Psoas muscle (tissue), 8 donors: ENCODE measurements around the gene IGF2BP1. TPM values are rescaled to one million over a fixed set of nuclear protein-coding genes. Genes with fewer than 3 reads are reported as not detected.

ENCODE experiments used
- ATAC-seq, 4 donors: fragments of 200-7000 bp; cut with Tn5 transposase; one replicate each; pipeline ENCODE4 v1.9.1; 2020; ENCODE audit warnings: moderate library complexity in 3 of 4, mild to moderate bottlenecking in 2 of 4
- DNase-seq, 2 donors: peaks; one replicate each; pipeline ENCODE4 v3.0.0-alpha.2; 2020
- H3K27ac ChIP-seq: fragments of 200-600 bp; one replicate; pipeline ENCODE4 v1.8.0; 2022
- H3K27me3 ChIP-seq, 3 donors: fragments of 200-600 bp in 1 of 3; one replicate each; pipeline versions ENCODE4 v1.6.1 to v1.8.0; 2013 to 2022; ENCODE audit warnings: low read length in 2 of 3, mild to moderate bottlenecking in 2 of 3, moderate library complexity in 1 of 3; ENCODE audit not compliant: insufficient read depth in 3 of 3
- H3K36me3 ChIP-seq, 2 donors: fragments of 200-600 bp in 1 of 2; one replicate each; pipeline versions ENCODE4 v1.6.1 to v1.8.0; 2013 to 2022; ENCODE audit warnings: low read depth in 1 of 2, mild to moderate bottlenecking in 1 of 2, moderate library complexity in 1 of 2; ENCODE audit not compliant: insufficient read depth in 1 of 2
- H3K4me1 ChIP-seq: fragments of 200-600 bp; one replicate; pipeline ENCODE4 v1.8.0; 2022
- H3K4me3 ChIP-seq: fragments of 200-600 bp; one replicate; pipeline ENCODE4 v1.8.0; 2022; ENCODE audit warnings: mild to moderate bottlenecking
- H3K9me3 ChIP-seq: fragments of 200-600 bp; one replicate; pipeline ENCODE4 v1.8.0; 2022
- CTCF ChIP-seq: fragments of 200-600 bp; IDR thresholded peaks from one replicate; pipeline ENCODE4 v1.8.0; 2022; ENCODE audit warnings: antibody characterized with exemption
- WGBS, 3 donors: extraction: QIAGEN DNeasy Blood & Tissue Kit; methylation state at CpG; one replicate each; pipeline versions ENCODE4 v1.1.6 to v1.1.7; 2013; 5-methylcytosine and 5-hydroxymethylcytosine counted together
- intact Hi-C, 2 donors: fragments of 100-400 bp; cut with DNase I; formaldehyde crosslinking; loops; one replicate each; pipeline versions ENCODE4 v1.11.0 to v1.14.2; 2022
- polyA plus RNA-seq, 3 donors: library from polyadenylated mRNA; stranded (reverse); fragments of 200-250 nt; gene quantifications; one replicate each; pipeline ENCODE4 v1.2.3, GENCODE V29; 2013
- total RNA-seq, 4 donors: library from RNA; stranded (reverse); fragmentation: NEBNext Ultra II Directional in 2 of 4; extraction: Animal tissue kit (Norgen Biotek cat#: 25700) in 2 of 4; gene quantifications; one replicate each; pipeline versions ENCODE4 v1.2.1 to v1.2.4, GENCODE V29; 2021 to 2023
- donor health status: healthy with polysubstance abuse.
- donor health status: DM: no; HTN: no; CAD: no; lungs with moderate emphysema.
- donor health status: Bipolar disorder and iron deficiency.
- donor health status: healthy.
- donor health status: DM: yes; HTN: yes; CAD: no.
- donor health status: DM: no; HTN: no; CAD: no.
- donor health status: DM: no; HTN: no; CAD: no.
- donor health status: DM: yes; HTN: yes; CAD: no.

The IGF2BP1 gene
- total and polyA plus RNA-seq, 7 donors = not detected

DNA sequence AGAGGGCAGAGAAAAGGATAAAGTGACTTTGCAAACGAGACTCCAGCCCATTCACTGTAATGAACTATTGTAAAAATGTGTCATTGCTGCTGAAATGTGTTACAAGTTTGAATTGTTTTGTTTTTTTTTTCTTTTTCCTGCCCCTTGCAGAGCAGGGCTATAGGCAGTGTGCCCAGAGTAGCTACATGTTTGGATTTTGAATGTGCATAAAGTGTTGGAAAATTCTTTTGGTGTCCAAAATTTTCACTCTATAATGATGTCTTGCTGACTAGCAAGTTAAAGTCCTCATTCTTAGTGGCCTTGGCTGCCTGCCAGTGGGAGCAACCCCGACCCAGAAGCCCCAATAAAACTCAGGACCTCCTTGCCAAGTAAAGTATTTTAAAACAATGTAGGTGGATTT lies 66.5 kb downstream of the IGF2BP1 start:
- intact Hi-C loops = no loop called here
- Histone ChIP-seq H3K27ac (no peak overlapping the region), H3K4me1 (no peaks in the 10 kb centered on the region), H3K36me3 (no peaks in the 10 kb centered on the region), H3K27me3 (peaks cover 0 to 25% (median 6%) of the 10 kb centered on the region in 3 donors), H3K4me3 (no peak overlapping the region), H3K9me3 (no peaks in the 10 kb centered on the region)
- WGBS, 3 donors = 17 to 22% (median 20%) methylated on average over 2 of the region's 2 CpGs
- ATAC-seq (no peak), DNase-seq (no peak)
- TF ChIP-seq CTCF = no peak

GRCh38 chr17:49067163-49067562 lies 70.0 kb downstream of the IGF2BP1 start:
- H3K4me3 ChIP-seq = no peak overlapping the region
- no peaks in the 10 kb centered on the region for H3K4me1 ChIP-seq
- H3K27me3 ChIP-seq = peaks cover 0 to 5% (median 4%) of the 10 kb centered on the region in 3 donors
- no peak for TF ChIP-seq CTCF
- 68 to 72% (median 68%) methylated on average over 8 of the region's 8 CpGs for WGBS, 3 donors
- DNase-seq (no peak), ATAC-seq (no peak)
- no peak overlapping the region for H3K27ac ChIP-seq
- H3K36me3 ChIP-seq = no peaks in the 10 kb centered on the region
- intact Hi-C loops = no loop called here
- no peaks in the 10 kb centered on the region for H3K9me3 ChIP-seq

DNA sequence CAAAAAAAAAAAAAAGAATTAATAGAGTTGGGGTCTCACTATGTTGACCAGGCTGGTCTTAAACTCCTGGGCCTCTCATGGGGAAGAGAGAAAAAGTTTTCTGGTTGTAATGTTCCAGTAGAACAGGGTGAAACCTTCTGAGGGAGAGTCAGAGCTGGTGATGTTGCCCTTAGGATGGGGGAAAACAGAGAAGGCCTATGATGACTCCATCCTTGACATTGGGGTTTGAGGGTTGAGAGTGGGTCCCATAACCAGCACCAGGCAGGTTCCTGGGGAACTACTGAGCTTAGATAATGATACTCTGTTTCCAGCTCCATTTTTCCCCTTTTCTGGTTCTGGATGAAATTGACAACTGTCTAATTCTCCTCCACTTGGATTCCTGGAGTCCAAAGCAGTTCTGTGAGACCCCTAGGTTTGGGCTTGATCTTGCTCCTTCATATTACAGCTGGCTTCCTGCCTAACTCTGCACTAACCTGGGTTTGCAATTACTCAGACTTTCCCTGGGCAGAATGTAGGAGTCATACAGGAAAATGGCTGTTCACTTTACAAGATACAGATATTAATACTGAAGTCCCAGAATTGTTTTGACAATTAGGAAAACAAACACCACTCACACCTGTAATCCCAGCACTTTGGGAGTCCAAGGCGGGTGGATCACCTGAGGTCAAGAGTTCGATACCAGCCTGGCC lies 72.5 kb downstream of the IGF2BP1 start:
- intact Hi-C loops = no loop called here
- H3K4me3 ChIP-seq = no peak overlapping the region
- no peaks in the 10 kb centered on the region for H3K36me3 ChIP-seq
- H3K27me3 ChIP-seq = peaks cover 0 to 15% (median 0%) of the 10 kb centered on the region in 3 donors
- no peak overlapping the region for H3K27ac ChIP-seq
- TF ChIP-seq CTCF = no peak
- no peaks in the 10 kb centered on the region for H3K4me1 ChIP-seq
- DNase-seq (no peak), ATAC-seq (no peak)
- no peaks in the 10 kb centered on the region for H3K9me3 ChIP-seq
- WGBS, 3 donors = 85 to 88% (median 85%) methylated on average over 2 of the region's 2 CpGs

DNA sequence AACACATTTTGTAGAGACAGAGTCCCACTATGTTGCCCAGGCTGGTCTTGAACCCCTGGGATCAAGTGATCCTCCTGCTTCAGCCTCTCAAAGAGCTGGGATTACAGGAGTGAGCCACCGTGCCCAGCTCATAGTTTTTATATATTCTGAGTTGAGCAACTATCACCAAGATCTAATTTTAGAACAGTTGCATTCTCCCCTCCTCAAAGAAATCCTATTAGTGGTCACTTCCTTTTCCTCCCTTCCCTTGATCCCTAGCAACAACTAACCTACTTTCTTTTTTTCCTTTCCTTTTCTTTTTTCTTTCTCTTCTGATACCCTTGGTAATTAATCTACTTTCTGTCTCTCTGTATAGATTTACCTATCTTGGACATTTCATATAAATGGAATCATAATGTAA lies 73.9 kb downstream of the IGF2BP1 start:
- ATAC-seq = no peak
- TF ChIP-seq CTCF = no peak
- peaks cover 0 to 18% (median 0%) of the 10 kb centered on the region in 3 donors for H3K27me3 ChIP-seq

More for the DNA sequence above, 73.9 kb downstream of the IGF2BP1 start:
- H3K9me3 ChIP-seq = no peaks in the 10 kb centered on the region
- intact Hi-C loops = no loop called here
- no peak overlapping the region for H3K27ac ChIP-seq
- no peaks in the 10 kb centered on the region for H3K36me3 ChIP-seq
- no peak for DNase-seq
- no peak overlapping the region for H3K4me3 ChIP-seq
- 21 to 28% (median 24%) methylated on average over 1 of the region's 1 CpG for WGBS, 3 donors
- H3K4me1 ChIP-seq = no peaks in the 10 kb centered on the region
